Ovary (tissue), 9 donors: ENCODE results near the gene SOCS7. TPM values are rescaled to one million over a fixed set of nuclear protein-coding genes. Genes with fewer than 3 reads are reported as not detected.

ENCODE experiments used
- DNase-seq, 5 donors: peaks; one replicate each; pipeline ENCODE4 v3.0.0-alpha.2; 2019 to 2020
- H3K27ac ChIP-seq, 2 donors: fragments of 200-600 bp; one replicate each; pipeline versions ENCODE4 v1.5.1 to v1.8.0; 2019 to 2022
- H3K27me3 ChIP-seq: fragments of 200-600 bp; one replicate; pipeline ENCODE4 v1.8.0; 2022
- H3K36me3 ChIP-seq: fragments of 200-600 bp; sonication (generic); one replicate; pipeline ENCODE4 v1.5.1; 2019
- H3K4me1 ChIP-seq: one replicate; pipeline ENCODE4 v1.8.1; 2013; ENCODE audit warnings: mild to moderate bottlenecking, moderate library complexity; ENCODE audit not compliant: insufficient read depth
- H3K4me3 ChIP-seq: fragments of 200-600 bp; sonication (generic); one replicate; pipeline ENCODE4 v1.5.1; 2017
- H3K9me3 ChIP-seq, 2 donors: fragments of 200-600 bp in 1 of 2; sonication (generic) in 1 of 2; one replicate each; pipeline versions ENCODE4 v1.5.1 to v1.8.1; 2013 to 2019; ENCODE audit warnings: mild to moderate bottlenecking in 1 of 2, moderate library complexity in 1 of 2
- EP300 ChIP-seq: sonication (generic); formaldehyde crosslinking; IDR thresholded peaks from one replicate; pipeline ENCODE4 v1.6.1; 2017; ENCODE audit warnings: antibody characterized with exemption
- POLR2A ChIP-seq: fragments of 450-650 bp; IDR thresholded peaks from one replicate; pipeline ENCODE4 v1.6.1; 2017; ENCODE audit warnings: antibody characterized with exemption, mild to moderate bottlenecking, moderate library complexity
- WGBS, 3 donors: extraction: QIAGEN DNeasy Blood & Tissue Kit in 1 of 3; methylation state at CpG; one replicate each; pipeline versions ENCODE4 v1.1.5 to v1.1.7; 2013 to 2017; 5-methylcytosine and 5-hydroxymethylcytosine counted together
- intact Hi-C, 4 donors: fragments of 100-400 bp; cut with DNase I; formaldehyde crosslinking; loops; one replicate each; pipeline versions ENCODE4 v1.11.0 to v1.15.1; 2022 to 2023
- polyA plus RNA-seq, 2 donors: library from polyadenylated mRNA; stranded (reverse); fragments of 200-250 nt in 1 of 2; fragments of 350-450 nt in 1 of 2; fragmentation: Illumina TruSeq in 1 of 2; extraction: RNeasy Lipid Tissue Mini Kit (QIAGEN cat#74804) in 1 of 2; gene quantifications; one replicate each; pipeline ENCODE4 v1.2.3, GENCODE V29; 2013 to 2014
- total RNA-seq, 7 donors: library from RNA; depleted of rRNA in 2 of 7; stranded (reverse); fragments of >200 nt in 2 of 7; fragmentation: NEBNext Ultra II Directional in 3 of 7; extraction: Animal tissue kit (Norgen Biotek cat#: 25700) in 3 of 7; gene quantifications; one replicate each; pipeline versions ENCODE4 v1.1.0 to v1.2.4, GENCODE V29; 2016 to 2023
- TF ChIP-seq, protein P1 (sequence below), 3 donors: fragments of 450-650 bp in 2 of 3; fragments of 200-600 bp in 1 of 3; IDR thresholded peaks; one replicate each; pipeline versions ENCODE4 v1.5.1 to v1.8.0; 2016 to 2022; ENCODE audit warnings: antibody characterized with exemption in 3 of 3, mild to moderate bottlenecking in 1 of 3
- donor health status: DM: no; HTN: no; CAD: no; lungs with moderate emphysema.
- donor health status: DM: no; HTN: no; CAD: no.
- donor health status: Bipolar disorder and iron deficiency.
- donor health status: DM: yes; HTN: yes; CAD: no.
- donor health status: DM: no; HTN: no; CAD: no.
- donor health status: DM: yes; HTN: yes; CAD: no.

Gene SOCS7
- total and polyA plus RNA-seq, 9 donors: 8.9 to 23.8 (median 19.6) TPM

GRCh38 chr17:38453951-38454421 is 102.3 kb downstream of the SOCS7 start:
- H3K4me1 ChIP-seq: peaks cover 19% of the 10 kb centered on the region
- DNase-seq: peak in 4 of 5 donors; percentile 34 to 59 (median 52)

GRCh38 chr17:38454532-38454931 is 102.9 kb downstream of the SOCS7 start:
- DNase-seq: peak; percentile 35 to 73 (median 65)
- H3K27me3 ChIP-seq: no peaks in the 10 kb centered on the region
- TF ChIP-seq EP300: no peak
- no peak for TF ChIP-seq POLR2A
- TF ChIP-seq, protein P1, sequence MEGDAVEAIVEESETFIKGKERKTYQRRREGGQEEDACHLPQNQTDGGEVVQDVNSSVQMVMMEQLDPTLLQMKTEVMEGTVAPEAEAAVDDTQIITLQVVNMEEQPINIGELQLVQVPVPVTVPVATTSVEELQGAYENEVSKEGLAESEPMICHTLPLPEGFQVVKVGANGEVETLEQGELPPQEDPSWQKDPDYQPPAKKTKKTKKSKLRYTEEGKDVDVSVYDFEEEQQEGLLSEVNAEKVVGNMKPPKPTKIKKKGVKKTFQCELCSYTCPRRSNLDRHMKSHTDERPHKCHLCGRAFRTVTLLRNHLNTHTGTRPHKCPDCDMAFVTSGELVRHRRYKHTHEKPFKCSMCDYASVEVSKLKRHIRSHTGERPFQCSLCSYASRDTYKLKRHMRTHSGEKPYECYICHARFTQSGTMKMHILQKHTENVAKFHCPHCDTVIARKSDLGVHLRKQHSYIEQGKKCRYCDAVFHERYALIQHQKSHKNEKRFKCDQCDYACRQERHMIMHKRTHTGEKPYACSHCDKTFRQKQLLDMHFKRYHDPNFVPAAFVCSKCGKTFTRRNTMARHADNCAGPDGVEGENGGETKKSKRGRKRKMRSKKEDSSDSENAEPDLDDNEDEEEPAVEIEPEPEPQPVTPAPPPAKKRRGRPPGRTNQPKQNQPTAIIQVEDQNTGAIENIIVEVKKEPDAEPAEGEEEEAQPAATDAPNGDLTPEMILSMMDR (IDR thresholded peaks at IDR 0.05): no peak
- H3K36me3 ChIP-seq: no peaks in the 10 kb centered on the region
- H3K4me3 ChIP-seq: peak overlapping the region; percentile 30
- peak overlapping the region in 1 of 2 donors; percentile 76 for H3K27ac ChIP-seq
- intact Hi-C loops: no loop called here
- 21 to 33% (median 31%) methylated on average over 12 of the region's 12 CpGs for WGBS, 3 donors
- H3K4me1 ChIP-seq: peaks cover 19% of the 10 kb centered on the region
- H3K9me3 ChIP-seq: no peaks in the 10 kb centered on the region

More at GRCh38 chr17:38453951-38454421, 102.3 kb downstream of the SOCS7 start:
- Histone ChIP-seq H3K9me3 (no peaks in the 10 kb centered on the region), H3K27ac (peak overlapping the region; percentile 42 to 76), H3K36me3 (no peaks in the 10 kb centered on the region), H3K27me3 (no peaks in the 10 kb centered on the region), H3K4me3 (peak overlapping the region; percentile 30)
- intact Hi-C loops: no loop called here
- 3 to 4% (median 3%) methylated on average over 16 to 44 of the region's 44 CpGs for WGBS, 3 donors
- TF ChIP-seq, protein P1 (IDR thresholded peaks at IDR 0.05): no peak
- TF ChIP-seq POLR2A (no peak), EP300 (no peak)

Other genes starting within 250 kb of the SOCS7 start
- gene TBC1D3E, start 223.9 kb upstream of the SOCS7 start, total RNA-seq: not detected
- gene TBC1D3E, start 223.9 kb upstream of the SOCS7 start, polyA plus RNA-seq: not detected
- gene TBC1D3, start 159.3 kb upstream of the SOCS7 start, total RNA-seq: not detected
- not detected for gene TBC1D3, start 159.3 kb upstream of the SOCS7 start, polyA plus RNA-seq
- gene MRPL45, start 54.7 kb upstream of the SOCS7 start, total RNA-seq: 10 to 100 TPM; 24.5 to 40.8 (median 33.8) TPM
- 10 to 100 TPM; 40.6 to 74.5 TPM for gene MRPL45, start 54.7 kb upstream of the SOCS7 start, polyA plus RNA-seq
- under 1 TPM in 6 of 7 donors, not detected in 1; 0.05 to 0.15 (median 0.12) TPM for gene GPR179, start 7.9 kb upstream of the SOCS7 start, total RNA-seq
- gene GPR179, start 7.9 kb upstream of the SOCS7 start, polyA plus RNA-seq: under 1 TPM; 0.02 to 0.08 TPM
- 10 to 100 TPM; 13.7 to 76.4 (median 48.9) TPM for gene ARHGAP23, start 76.6 kb downstream of the SOCS7 start, total RNA-seq
- 10 to 100 TPM; 23.5 to 25.8 TPM for gene ARHGAP23, start 76.6 kb downstream of the SOCS7 start, polyA plus RNA-seq